ENCODE data around the gene KCNT1.

- TF ChIP-seq POLR2AphosphoS5 (IDR thresholded peaks at IDR 0.05; ENCODE audit: insufficient read depth, low read depth, low read length): no peak
- no peak for TF ChIP-seq CTCF (IDR thresholded peaks at IDR 0.05; ENCODE audit: extremely low read depth in 1 of 2, insufficient read depth in 1 of 2, low read depth in 1 of 2, low read length in 2 of 2)
- no peak for TF ChIP-seq JUN (IDR thresholded peaks at IDR 0.05; ENCODE audit: borderline replicate concordance, insufficient read depth, insufficient read length, low read depth)
- TF ChIP-seq POLR2A (IDR thresholded peaks at IDR 0.05; ENCODE audit: low read depth, low read length): no peak
- no peak for TF ChIP-seq GATA2 (IDR thresholded peaks at IDR 0.05; ENCODE audit: insufficient read depth, insufficient read length, low read depth, low read length)
These were observed 11.0 kb upstream of the KCNT1 start for GRCh38 chr9:135690836-135691570.
